Chondrocyte (in vitro differentiated cells): ENCODE results near the gene RAD51B. TPM values are rescaled to one million over a fixed set of nuclear protein-coding genes. Genes with fewer than 3 reads are reported as not detected.

Experiments used
- DNase-seq: peaks from one replicate; pipeline ENCODE4 v3.0.0; 2021; ENCODE audit warnings: mixed read lengths, low spot score
- H3K27ac Mint-ChIP-seq: one replicate; pipeline ENCODE4 v1.8.0; 2021; ENCODE audit warnings: mild to moderate bottlenecking, moderate library complexity, mixed read lengths; ENCODE audit not compliant: unreplicated experiment
- H3K27me3 Mint-ChIP-seq: 2 replicates; pipeline ENCODE4 v1.8.0; 2021; ENCODE audit warnings: low read depth, mixed read lengths
- H3K36me3 Mint-ChIP-seq: 2 replicates; pipeline ENCODE4 v1.8.0; 2021; ENCODE audit warnings: low read depth, mixed read lengths
- H3K4me1 Mint-ChIP-seq: 2 replicates; pipeline ENCODE4 v1.8.0; 2021; ENCODE audit warnings: low read depth, mild to moderate bottlenecking, mixed read lengths
- H3K4me3 Mint-ChIP-seq: one replicate; pipeline ENCODE4 v1.8.0; 2021; ENCODE audit warnings: mild to moderate bottlenecking, moderate library complexity, mixed read lengths; ENCODE audit not compliant: unreplicated experiment
- H3K9me3 Mint-ChIP-seq: 2 replicates; pipeline ENCODE4 v1.8.0; 2021; ENCODE audit warnings: low read depth, mixed read lengths
- total RNA-seq: library from RNA; stranded (reverse); gene quantifications from 3 replicates; pipeline ENCODE4 v1.2.1, GENCODE V29; 2021
- TF ChIP-seq, protein P1 (sequence below): fragments of 200-600 bp; sonication (generic); IDR thresholded peaks from 2 replicates; pipeline ENCODE4 v1.5.0; 2021; ENCODE audit warnings: antibody characterized with exemption, mild to moderate bottlenecking, moderate library complexity

RAD51B gene
- total RNA-seq, 1 donor from 2014 or later, result 8.2 TPM

DNA sequence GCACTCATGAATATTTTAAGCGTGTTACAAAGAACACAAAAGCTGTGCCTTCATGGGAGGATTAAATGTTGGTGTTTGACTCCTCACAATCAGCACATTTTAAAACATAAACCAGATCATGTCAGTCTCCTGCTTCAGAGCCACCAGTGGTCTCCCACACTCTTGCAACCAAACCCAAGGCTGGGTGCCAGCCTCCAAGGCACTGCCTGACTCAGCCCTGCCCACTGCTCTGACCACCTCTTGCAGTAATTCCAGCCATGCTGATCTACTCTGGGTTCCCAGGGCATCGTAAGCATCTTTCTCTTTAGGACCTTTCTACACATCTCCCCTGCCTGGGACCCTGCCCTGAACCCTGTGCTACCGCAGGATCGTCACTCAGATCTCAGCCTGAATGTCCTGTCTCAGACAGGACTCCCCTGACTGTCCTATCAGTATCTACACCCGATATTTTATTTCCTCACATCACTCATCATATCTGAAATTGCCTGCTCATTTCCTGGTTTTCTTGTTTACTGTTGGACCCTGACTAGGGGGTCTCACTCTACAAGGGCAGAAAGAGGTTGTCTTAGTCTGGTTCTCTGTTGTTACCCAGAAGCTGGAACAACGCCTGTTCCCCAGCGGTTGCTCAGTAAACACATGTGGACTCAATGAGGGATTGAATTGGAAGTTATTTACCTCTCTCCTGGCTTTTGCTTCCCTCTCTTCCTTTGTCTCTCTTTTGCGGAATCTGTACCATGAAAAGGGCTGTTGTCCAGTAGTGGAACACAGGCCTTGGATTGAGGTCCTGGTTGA lies 449.8 kb downstream of the RAD51B start:
- Mint-ChIP-seq H3K27ac (no peak overlapping the region), H3K4me1 (peaks cover 15% of the 10 kb centered on the region), H3K36me3 (no peaks in the 10 kb centered on the region), H3K9me3 (no peaks in the 10 kb centered on the region), H3K4me3 (no peak overlapping the region), H3K27me3 (no peaks in the 10 kb centered on the region)
- TF ChIP-seq, protein P1, sequence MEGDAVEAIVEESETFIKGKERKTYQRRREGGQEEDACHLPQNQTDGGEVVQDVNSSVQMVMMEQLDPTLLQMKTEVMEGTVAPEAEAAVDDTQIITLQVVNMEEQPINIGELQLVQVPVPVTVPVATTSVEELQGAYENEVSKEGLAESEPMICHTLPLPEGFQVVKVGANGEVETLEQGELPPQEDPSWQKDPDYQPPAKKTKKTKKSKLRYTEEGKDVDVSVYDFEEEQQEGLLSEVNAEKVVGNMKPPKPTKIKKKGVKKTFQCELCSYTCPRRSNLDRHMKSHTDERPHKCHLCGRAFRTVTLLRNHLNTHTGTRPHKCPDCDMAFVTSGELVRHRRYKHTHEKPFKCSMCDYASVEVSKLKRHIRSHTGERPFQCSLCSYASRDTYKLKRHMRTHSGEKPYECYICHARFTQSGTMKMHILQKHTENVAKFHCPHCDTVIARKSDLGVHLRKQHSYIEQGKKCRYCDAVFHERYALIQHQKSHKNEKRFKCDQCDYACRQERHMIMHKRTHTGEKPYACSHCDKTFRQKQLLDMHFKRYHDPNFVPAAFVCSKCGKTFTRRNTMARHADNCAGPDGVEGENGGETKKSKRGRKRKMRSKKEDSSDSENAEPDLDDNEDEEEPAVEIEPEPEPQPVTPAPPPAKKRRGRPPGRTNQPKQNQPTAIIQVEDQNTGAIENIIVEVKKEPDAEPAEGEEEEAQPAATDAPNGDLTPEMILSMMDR, result no peak
- DNase-seq, result no peak

DNA sequence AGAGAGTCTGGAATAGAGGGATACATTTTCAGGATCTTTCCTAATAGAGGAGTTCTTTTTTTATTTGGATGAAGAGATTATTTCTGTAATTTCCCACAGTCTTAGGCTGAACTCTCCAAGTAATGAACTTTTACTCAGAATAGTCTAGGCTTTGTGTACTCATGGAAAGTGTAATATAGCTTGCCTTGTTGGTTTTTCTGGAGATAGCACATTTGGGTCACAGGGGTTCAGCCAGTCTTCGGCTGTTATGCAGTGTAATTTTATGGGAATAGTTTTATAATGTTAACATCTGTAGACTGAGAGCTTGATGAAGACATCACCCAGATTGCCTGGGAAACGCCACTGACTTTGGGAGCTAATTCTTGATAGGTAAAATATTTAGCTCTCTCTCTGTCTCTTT lies 450.8 kb downstream of the RAD51B start:
- Mint-ChIP-seq H3K27me3 (no peaks in the 10 kb centered on the region), H3K36me3 (no peaks in the 10 kb centered on the region), H3K4me1 (peaks cover 15% of the 10 kb centered on the region)

DNA sequence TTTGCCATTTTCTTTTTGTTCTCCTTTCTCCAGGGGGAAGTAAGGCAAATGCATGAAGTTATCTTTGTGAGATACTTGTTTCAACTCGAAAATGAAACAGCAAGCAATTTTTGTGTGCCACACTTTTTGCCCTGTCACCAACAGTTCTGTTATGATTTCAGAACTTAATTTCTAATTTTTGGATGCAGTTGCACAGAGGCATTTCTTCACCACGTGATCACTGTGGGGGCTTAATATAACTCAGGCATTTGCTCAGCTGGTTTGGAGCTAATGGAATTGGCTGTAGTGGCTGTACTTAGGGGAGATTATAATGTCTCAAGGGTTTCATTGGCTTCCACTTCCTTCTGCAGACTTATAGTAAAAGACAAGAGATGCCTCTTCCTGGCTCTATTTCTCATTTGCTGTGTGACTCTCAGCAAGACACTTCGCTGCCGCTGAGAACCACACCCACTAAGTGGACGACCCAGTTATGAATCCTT lies 452.4 kb downstream of the RAD51B start:
- H3K9me3 Mint-ChIP-seq, result no peaks in the 10 kb centered on the region
- H3K4me3 Mint-ChIP-seq, result no peak overlapping the region
- TF ChIP-seq, protein P1, result no peak
- no peaks in the 10 kb centered on the region for H3K36me3 Mint-ChIP-seq
- H3K27me3 Mint-ChIP-seq, result no peaks in the 10 kb centered on the region
- H3K4me1 Mint-ChIP-seq, result peaks cover 15% of the 10 kb centered on the region
- H3K27ac Mint-ChIP-seq, result no peak overlapping the region
- DNase-seq, result no peak

More for the DNA sequence above, 450.8 kb downstream of the RAD51B start:
- Mint-ChIP-seq H3K9me3 (no peaks in the 10 kb centered on the region), H3K4me3 (no peak overlapping the region), H3K27ac (peak overlapping the region; percentile 24)
- TF ChIP-seq, protein P1, result no peak
- DNase-seq, result no peak

DNA sequence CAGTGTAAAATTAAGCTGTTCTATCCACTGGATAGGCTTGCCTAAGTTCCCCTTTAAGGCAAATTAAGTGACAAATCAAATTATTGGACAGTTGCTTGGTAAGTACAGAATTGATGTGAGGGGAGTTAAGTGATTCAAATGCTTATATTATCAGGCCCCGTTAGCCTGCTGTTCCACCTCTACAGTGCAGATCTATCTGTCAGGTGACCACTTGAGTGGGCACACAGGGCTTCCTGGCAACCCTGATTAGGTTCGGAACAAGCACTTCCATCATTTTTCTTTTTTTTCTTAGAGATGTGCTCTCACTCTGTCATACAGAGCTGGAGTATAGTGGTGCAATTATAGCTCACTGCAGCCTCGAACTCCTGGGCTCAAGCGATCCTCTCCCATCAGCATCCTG lies 453.8 kb downstream of the RAD51B start:
- DNase-seq, result no peak
- Mint-ChIP-seq H3K4me1 (peaks cover 18% of the 10 kb centered on the region), H3K9me3 (no peaks in the 10 kb centered on the region), H3K27ac (no peak overlapping the region), H3K27me3 (no peaks in the 10 kb centered on the region), H3K36me3 (no peaks in the 10 kb centered on the region), H3K4me3 (no peak overlapping the region)
- TF ChIP-seq, protein P1, result no peak

DNA sequence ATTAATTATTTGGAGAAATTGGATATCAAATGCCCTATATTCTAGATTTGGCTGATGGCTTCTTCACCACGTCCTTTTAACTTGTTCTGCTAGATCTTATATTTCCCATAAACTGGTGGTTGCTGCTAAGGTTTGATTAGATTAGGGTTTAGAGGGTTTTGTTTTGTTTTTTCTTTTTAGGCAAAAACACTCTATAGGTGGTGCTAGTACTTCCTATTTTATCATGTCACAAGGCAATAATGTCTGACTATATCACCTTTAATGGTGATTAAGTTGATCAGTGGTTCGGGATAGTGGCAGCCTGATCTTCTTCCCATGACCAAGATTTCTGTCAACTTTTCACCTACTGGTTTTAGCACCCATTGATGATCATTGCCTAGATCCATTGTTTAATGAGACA lies 455.1 kb downstream of the RAD51B start:
- Mint-ChIP-seq H3K9me3 (no peaks in the 10 kb centered on the region), H3K27me3 (no peaks in the 10 kb centered on the region), H3K4me3 (no peak overlapping the region), H3K36me3 (no peaks in the 10 kb centered on the region), H3K4me1 (peaks cover 15% of the 10 kb centered on the region), H3K27ac (no peak overlapping the region)
- TF ChIP-seq, protein P1, result peak; percentile 37
- DNase-seq, result no peak
